GM12878 (cell line): Measurements from ENCODE around the gene SOX18. TPM values are rescaled to one million over a fixed set of nuclear protein-coding genes. Genes with fewer than 3 reads are reported as not detected.

Experiments used
- ASH2L ChIP-seq: fragments of 300-600, 200-600 bp; sonication (generic); IDR thresholded peaks from 2 replicates; pipeline ENCODE4 v1.6.1; 2017; ENCODE audit warnings: low read depth, mild to moderate bottlenecking, borderline replicate concordance
- BCL11A ChIP-seq: IDR thresholded peaks from 2 replicates; pipeline ENCODE4 v1.6.1; 2011; ENCODE audit warnings: low read depth, low read length
- CHD4 ChIP-seq: fragments of 200-600 bp; sonication (generic); IDR thresholded peaks from 2 replicates; pipeline ENCODE4 v1.6.1; 2016; ENCODE audit warnings: mild to moderate bottlenecking
- CREM ChIP-seq: IDR thresholded peaks from 2 replicates; pipeline ENCODE4 v1.6.1; 2014; ENCODE audit warnings: antibody characterized with exemption, low read depth
- CTCF ChIP-seq, 3 experiments: IDR thresholded peaks in 2 of 3; conservative IDR thresholded peaks in 1 of 3; 2 replicates each; pipeline ENCODE4 v1.5.1; 2011; ENCODE audit warnings: low read depth in 3 of 3, low read length in 3 of 3, mild to moderate bottlenecking in 3 of 3, control low read depth in 2 of 3, moderate library complexity in 2 of 3, inconsistent platforms in 1 of 3, mixed read lengths in 1 of 3; ENCODE audit not compliant: control insufficient read depth in 2 of 3, insufficient read depth in 1 of 3; ENCODE audit errors: extremely low read depth in 1 of 3
- DPF2 ChIP-seq: fragments of 450-650 bp; IDR thresholded peaks from 2 replicates; pipeline ENCODE4 v1.6.1; 2017; ENCODE audit warnings: mild to moderate bottlenecking
- FOS ChIP-seq: IDR thresholded peaks from 3 replicates; pipeline ENCODE4 v1.6.1; 2011; ENCODE audit warnings: borderline replicate concordance; ENCODE audit not compliant: insufficient read length; ENCODE audit errors: extremely low read depth
- GABPA ChIP-seq: IDR thresholded peaks from 2 replicates; pipeline ENCODE4 v1.6.1; 2014; ENCODE audit warnings: antibody characterized with exemption, low read depth, mild to moderate bottlenecking, inconsistent platforms
- HSF1 ChIP-seq: fragments of 150-350 bp; IDR thresholded peaks from 2 replicates; pipeline ENCODE4 v1.6.1; 2014; ENCODE audit warnings: mild to moderate bottlenecking, low read depth, low read length
- KDM1A ChIP-seq: fragments of 200-600 bp; sonication (generic); IDR thresholded peaks from 2 replicates; pipeline ENCODE4 v1.6.1; 2016; ENCODE audit warnings: borderline replicate concordance
- MXI1 ChIP-seq: fragments of 150-350 bp; IDR thresholded peaks from 2 replicates; pipeline ENCODE4 v1.6.1; 2011; ENCODE audit warnings: low read depth, mild to moderate bottlenecking, inconsistent platforms, low read length, improper control_type of control experiment
- NFYA ChIP-seq: IDR thresholded peaks from 2 replicates; pipeline ENCODE4 v1.6.1; 2011; ENCODE audit warnings: low read depth, mild to moderate bottlenecking, low read length, improper control_type of control experiment, borderline replicate concordance
- NFYB ChIP-seq: IDR thresholded peaks from 2 replicates; pipeline ENCODE4 v1.6.1; 2011; ENCODE audit warnings: low read depth, mild to moderate bottlenecking, low read length, improper control_type of control experiment, moderate library complexity; ENCODE audit not compliant: insufficient read depth
- NR2C1 ChIP-seq: fragments of 450-650 bp; IDR thresholded peaks from 2 replicates; pipeline ENCODE4 v1.6.1; 2017; ENCODE audit warnings: antibody characterized with exemption, mild to moderate bottlenecking, moderate library complexity
- POLR2A ChIP-seq: IDR thresholded peaks from 2 replicates; pipeline ENCODE4 v1.6.1; 2011; ENCODE audit warnings: low read depth, mild to moderate bottlenecking, low read length
- RBBP5 ChIP-seq: fragments of 200-600 bp; sonication (generic); conservative IDR thresholded peaks from 2 replicates; pipeline ENCODE4 v1.6.1; 2016
- RCOR1 ChIP-seq: conservative IDR thresholded peaks from 2 replicates; pipeline ENCODE4 v1.6.1; 2012; ENCODE audit warnings: low read depth, low read length, improper control_type of control experiment
- RELA ChIP-seq: fragments of 450-650 bp; IDR thresholded peaks from 2 replicates; pipeline ENCODE4 v1.8.0; 2014; ENCODE audit warnings: borderline replicate concordance; ENCODE audit not compliant: partially characterized antibody
- SREBF2 ChIP-seq: IDR thresholded peaks from 2 replicates; pipeline ENCODE4 v1.6.1; 2012; ENCODE audit warnings: mild to moderate bottlenecking, low read length
- STAT3 ChIP-seq: IDR thresholded peaks from 2 replicates; pipeline ENCODE4 v1.6.1; 2011; ENCODE audit warnings: low read depth, low read length, improper control_type of control experiment
- TCF3 ChIP-seq: IDR thresholded peaks from 2 replicates; pipeline ENCODE4 v1.6.1; 2012; ENCODE audit warnings: low read depth, mild to moderate bottlenecking, low read length, borderline replicate concordance; ENCODE audit not compliant: insufficient read depth
- ZBTB11 ChIP-seq: fragments of 450-650 bp; formaldehyde crosslinking; IDR thresholded peaks from 2 replicates; pipeline ENCODE4 v1.5.0; 2022; ENCODE audit warnings: mild to moderate bottlenecking, missing genetic modification characterization
- ZNF622 ChIP-seq: fragments of 450-650 bp; IDR thresholded peaks from 2 replicates; pipeline ENCODE4 v1.6.1; 2017; ENCODE audit warnings: mild to moderate bottlenecking, inconsistent platforms
- polyA plus RNA-seq, 11 experiments: library from polyadenylated mRNA; depleted of rRNA in 4 of 11; unstranded in 6 of 11; stranded (reverse) in 5 of 11; fragments of >200 nt; fragmentation: Nextera tagmentation in 4 of 11; fragmentation: Illumina TruSeq in 1 of 11; extraction: Ambion mirVana in 4 of 11; extraction: Trizol in 1 of 11; gene quantifications; 1 replicate in 1 of 11; 2 replicates in 10 of 11; pipeline versions ENCODE4 v1.2.1 to v1.2.3, GENCODE V29; 2011 to 2016; ENCODE audit warnings: inconsistent platforms in 2 of 11, missing spikeins in 2 of 11, low read depth in 1 of 11
- total RNA-seq, 4 experiments: library from RNA; depleted of rRNA in 3 of 4; stranded (reverse); fragments of >200 nt in 3 of 4; fragmentation: Illumina TruSeq in 1 of 4; extraction: Trizol in 1 of 4; gene quantifications; 2 replicates each; pipeline versions ENCODE4 v1.2.1 to v1.2.3, GENCODE V29; 2013 to 2021

SOX18 gene
- total and polyA plus RNA-seq, 10 of the 15 experiments (the other 5 are each of a cell fraction or from before 2014, with no cell fraction given) = 0.05 to 5.6 (median 0.28) TPM; not detected in 3

GRCh38 chr20:64079273-64080012 is 30.0 kb upstream of the SOX18 start, which contains the start of gene RGS19 (continued):
- no peak for TF ChIP-seq CTCF (IDR thresholded peaks at IDR 0.05 in 2 of 3, conservative IDR thresholded peaks at IDR 0.05 in 1 of 3; ENCODE audit: control insufficient read depth in 2 of 3, extremely low read depth in 1 of 3, insufficient read depth in 1 of 3, low read depth in 3 of 3, low read length in 3 of 3)
- TF ChIP-seq RBBP5 = no peak
- no peak for TF ChIP-seq NFYA
- no peak for TF ChIP-seq KDM1A
- TF ChIP-seq NR2C1 = peak; percentile 58; the same call in 1 of the 2 replicates
- TF ChIP-seq FOS = no peak
- TF ChIP-seq ZBTB11 (CRISPR knock-in tag) = no peak
- no peak for TF ChIP-seq TCF3
- TF ChIP-seq ZNF622 = no peak
- TF ChIP-seq POLR2A = peak; percentile 67
- no peak for TF ChIP-seq RELA
- no peak; the same call in none of the 2 replicates for TF ChIP-seq DPF2
- peak; percentile 75 for TF ChIP-seq MXI1
- no peak for TF ChIP-seq GABPA
- no peak for TF ChIP-seq RCOR1
- TF ChIP-seq NFYB = no peak
- TF ChIP-seq ASH2L = no peak
- no peak for TF ChIP-seq CREM
- TF ChIP-seq HSF1 = no peak
- TF ChIP-seq SREBF2 = no peak
- TF ChIP-seq BCL11A = no peak
- TF ChIP-seq STAT3 = no peak
- TF ChIP-seq CHD4 = no peak
